IPS-NIHi7 (cell line): Measurements from ENCODE around the gene C2orf76.

Experiments used
- DNase-seq: peaks from one replicate; pipeline ENCODE4 v3.0.0; 2012; ENCODE audit warnings: mixed read lengths; ENCODE audit errors: extremely low spot score

The C2orf76 gene

DNA sequence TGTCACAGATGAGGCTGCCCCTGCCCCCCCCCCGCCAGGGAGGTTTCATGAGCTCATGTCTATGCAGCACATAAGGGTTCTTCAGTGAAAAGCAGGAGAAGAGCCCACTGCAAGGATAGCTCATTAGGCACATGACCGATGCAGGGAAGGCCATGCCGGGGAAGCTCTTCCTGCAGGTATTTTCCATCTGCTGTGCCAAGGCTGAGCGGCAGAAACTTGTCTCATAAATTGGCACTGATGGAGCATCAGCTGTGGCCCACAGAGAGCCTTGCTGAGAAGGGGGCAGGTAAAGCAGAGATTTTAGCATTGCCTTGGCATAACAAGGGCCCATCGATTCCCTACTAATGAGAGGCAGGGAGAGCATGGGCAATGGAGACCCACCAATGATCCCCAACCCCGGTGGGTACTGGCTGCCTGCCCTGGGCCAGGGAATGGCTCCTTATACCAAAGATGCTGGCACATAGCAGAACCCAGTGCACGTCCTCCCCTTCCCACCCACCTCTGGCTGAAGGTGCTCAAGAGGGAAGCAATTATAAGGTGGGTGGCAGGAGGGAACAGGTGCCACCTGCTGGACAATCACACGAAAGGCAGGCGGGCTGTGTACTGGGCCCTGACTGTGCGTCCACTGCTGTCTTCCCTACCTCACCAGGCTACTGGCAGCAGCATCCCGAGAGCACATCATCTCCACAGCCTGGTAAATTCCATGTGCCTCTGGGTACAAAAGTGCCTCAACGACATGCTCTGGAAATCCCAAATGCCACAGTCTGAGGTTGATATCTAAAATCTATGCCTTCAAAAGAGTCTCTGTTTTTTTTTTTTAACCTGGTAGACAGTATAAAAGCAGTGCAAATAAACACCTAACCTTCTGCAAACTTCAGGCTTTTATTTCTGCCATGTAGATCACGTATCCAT lies 101.6 kb downstream of the C2orf76 start:
- peak; percentile 87 for DNase-seq

DNA sequence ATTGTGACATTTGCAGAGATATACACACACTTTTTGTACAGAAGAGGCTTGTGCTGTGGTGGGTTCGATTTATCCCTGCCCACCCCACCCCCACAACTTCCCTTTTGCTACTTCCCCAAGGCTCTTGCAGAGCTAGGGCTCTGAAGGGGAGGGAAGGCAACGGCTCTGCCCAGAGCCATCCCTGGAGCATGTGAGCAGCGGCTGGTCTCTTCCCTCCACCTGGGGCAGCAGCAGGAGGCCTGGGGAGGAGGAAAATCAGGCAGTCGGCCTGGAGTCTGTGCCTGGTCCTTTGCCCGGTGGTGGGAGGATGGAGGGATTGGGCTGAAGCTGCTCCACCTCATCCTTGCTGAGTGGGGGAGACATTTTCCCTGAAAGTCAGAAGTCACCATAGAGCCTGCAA lies 103.0 kb downstream of the C2orf76 start:
- DNase-seq = no peak

DNA sequence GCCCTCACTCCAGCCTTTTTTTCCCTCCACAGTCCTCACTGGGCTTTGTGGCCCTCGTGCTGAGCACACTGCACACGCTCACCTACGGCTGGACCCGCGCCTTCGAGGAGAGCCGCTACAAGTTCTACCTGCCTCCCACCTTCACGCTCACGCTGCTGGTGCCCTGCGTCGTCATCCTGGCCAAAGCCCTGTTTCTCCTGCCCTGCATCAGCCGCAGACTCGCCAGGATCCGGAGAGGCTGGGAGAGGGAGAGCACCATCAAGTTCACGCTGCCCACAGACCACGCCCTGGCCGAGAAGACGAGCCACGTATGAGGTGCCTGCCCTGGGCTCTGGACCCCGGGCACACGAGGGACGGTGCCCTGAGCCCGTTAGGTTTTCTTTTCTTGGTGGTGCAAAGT lies 103.6 kb downstream of the C2orf76 start:
- no peak for DNase-seq

DNA sequence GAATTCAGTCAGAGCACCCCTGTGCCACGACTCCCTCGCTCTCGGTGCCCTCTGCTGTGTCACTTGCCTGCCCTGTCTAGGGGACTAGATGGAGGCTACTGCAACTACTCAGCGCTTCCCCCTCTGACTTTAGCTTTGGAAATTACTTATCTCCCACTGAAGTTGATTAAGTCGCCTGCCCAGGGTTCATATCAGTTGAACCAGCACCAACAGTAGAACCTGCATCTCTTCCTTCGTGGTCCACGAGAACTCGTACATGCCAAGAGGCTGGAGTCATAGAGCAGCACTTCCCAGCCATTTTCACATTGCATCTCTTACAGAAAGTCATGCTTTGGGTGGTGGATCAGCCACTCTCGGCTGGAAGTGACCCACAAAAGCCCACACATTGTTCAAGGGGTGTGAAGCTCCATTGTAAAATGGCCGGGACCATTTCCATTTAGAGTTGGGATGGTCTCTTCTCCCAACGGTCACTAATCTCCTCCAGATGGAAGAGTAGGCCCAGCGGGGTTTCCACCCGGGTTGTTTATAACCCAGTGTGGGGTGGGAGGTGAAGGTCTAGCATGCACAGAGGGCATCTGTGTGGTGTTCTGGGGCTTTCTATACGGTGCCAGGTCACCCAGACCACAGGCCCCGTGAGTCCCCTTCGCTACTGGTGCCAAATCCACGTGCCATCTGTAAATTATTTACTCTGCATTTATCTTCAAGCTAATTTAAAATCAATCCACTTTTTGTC lies 105.0 kb downstream of the C2orf76 start:
- DNase-seq = no peak

DNA sequence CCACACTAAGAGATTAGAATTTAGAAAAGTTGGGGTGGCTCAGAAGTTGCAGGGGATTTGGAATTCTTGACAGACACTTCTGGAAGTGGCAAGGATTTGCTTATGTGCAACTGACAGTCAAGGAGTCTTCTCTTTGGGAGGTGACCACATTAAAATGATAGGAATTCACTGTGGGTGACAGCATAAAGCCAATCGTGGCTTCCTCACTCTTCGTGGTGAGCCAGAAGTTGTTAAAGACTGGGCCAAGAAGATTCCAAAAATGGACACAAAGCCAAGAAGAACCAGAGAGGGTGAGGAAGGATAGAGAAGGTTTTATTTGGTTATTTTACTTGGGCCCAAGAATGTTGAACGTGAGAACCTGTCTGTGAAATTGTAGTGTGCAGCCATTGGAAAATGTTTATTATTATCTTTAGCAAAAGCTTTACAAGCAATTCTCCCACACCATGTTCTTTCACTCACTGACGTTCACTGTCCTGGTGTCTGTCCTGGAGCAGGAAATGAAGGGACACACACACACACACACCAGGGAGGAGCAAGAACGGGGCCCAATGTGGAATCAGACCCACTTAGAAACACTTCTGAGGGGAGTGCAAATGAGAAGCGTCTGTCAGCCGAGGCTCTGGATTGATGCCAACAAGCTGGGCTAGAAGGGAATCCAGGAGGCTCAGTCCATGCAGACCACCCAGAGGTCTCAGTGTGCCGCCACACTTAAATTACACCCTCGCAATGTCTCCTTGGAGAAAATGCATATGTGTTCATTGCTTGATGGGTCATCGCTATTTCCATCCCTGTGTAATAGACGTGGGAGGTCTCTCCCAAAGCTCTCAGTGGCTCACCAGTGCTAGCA lies 105.8 kb downstream of the C2orf76 start:
- DNase-seq = no peak

DNA sequence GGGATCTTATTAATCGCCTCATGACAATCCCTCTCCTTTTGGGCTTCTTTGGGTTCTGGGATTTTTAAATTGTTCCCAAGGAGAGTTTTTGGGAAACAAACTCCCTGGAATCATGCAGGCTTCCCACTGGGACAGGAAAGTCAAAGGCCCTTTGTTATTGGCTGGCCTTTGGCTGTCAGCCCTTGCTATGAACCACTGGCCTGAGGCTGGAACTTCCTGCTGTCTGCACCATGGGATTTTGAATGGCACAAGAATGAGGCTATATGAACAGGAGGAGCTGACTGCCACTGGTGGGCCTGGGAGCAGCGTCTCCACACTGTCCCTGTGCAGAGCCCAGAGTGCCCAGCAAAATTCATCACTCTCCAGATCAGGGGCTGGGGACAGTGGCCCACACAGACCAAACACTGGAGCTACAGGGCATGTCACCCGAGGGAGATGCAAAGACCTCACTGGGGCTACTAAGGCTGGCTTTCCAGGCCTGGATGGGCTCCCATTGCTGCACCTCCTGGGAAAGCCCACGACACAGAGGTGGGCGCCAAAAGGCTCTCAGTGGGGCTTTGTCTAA lies 107.3 kb downstream of the C2orf76 start:
- DNase-seq = peak; percentile 47

DNA sequence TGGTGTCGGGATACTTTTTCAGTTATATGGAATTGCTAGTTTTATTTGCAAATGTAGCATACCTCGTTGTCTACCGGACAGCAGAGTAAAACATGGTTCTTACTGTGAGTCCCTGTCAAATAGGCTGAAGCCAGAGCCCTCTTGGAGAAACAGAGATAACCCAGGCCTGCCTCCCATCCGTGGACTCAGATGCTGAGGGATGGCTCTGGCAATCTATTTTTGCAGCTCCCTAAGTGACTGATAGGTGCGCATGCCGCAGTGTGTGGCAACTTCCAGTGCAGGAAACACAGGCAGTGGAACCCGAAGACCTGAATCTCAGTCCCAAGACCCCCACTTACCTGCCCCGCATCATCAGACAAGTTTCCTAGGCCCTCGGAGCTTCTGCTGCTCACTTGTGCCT lies 109.4 kb downstream of the C2orf76 start:
- DNase-seq = no peak

DNA sequence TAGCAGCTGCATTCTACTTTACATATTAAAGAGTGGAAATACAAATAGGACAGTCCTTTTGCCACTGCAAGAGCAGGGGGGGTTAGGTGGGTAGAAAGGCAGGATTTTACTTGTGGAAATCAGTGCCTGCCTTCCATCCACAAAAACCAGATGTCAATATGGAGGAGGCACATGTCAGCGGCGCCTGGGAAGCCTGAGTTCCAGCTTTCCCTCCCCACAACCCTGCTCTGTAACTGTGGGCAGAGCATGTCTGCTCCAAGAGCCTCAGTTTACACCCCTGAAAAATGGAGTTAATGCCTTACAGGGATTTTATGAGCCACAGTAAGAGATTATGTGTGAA lies 110.1 kb downstream of the C2orf76 start:
- no peak for DNase-seq

DNA sequence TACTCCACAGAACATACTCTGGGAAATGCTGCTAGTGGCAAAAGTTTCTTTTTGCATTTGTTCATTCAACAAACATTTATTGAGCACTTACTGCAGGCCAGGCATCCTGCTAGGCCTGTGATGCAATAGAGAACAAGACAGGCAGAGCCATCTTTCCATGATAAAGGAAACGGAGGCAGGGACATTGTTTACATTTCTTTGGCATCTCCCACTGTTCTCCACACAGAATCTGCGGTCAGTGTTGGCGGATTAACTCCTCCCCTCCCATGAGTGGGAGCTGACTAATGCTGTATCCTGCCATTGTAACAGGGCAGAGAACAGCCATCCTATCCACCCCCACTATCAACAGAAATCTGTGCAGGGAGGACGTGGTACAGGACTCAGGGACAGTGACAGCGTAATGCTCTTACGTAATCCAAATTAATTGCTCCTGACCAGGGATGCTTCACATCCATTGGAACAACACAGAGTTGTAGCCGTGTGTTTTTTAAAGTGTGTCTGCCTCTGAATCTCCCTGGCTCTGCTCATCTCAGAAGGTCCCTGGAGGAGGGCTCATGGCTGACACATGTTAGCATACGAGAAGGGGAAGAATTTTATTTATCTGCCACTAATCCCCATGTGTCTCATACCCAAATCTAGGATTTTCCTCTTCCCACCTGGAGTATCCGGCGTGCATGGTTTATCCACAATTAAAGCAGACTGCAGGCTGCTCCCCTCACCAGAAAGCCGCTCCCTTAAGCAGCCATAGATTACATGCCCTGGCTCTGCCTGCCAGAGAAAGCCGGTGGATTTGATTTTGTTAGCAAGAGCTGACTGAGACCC lies 110.7 kb downstream of the C2orf76 start:
- no peak for DNase-seq

DNA sequence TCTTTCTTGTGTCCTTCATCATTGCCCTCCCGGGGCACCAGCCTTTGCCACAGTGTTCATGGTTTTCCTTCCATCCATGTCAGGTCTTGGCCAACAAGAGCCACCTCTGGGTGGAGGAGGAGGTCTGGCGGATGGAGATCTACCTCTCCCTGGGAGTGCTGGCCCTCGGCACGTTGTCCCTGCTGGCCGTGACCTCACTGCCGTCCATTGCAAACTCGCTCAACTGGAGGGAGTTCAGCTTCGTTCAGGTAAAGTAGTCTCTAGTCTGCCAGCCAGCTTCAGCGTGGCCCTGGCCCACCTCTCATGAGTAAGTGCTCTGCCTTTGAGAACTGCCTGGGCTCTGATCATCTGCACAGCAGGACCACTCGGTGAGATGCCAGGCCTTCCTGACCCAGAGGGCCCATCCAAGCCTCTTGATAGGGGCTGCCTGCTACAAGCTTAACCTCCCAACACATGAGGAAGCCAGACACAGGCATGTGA lies 112.0 kb downstream of the C2orf76 start:
- DNase-seq = no peak

DNA sequence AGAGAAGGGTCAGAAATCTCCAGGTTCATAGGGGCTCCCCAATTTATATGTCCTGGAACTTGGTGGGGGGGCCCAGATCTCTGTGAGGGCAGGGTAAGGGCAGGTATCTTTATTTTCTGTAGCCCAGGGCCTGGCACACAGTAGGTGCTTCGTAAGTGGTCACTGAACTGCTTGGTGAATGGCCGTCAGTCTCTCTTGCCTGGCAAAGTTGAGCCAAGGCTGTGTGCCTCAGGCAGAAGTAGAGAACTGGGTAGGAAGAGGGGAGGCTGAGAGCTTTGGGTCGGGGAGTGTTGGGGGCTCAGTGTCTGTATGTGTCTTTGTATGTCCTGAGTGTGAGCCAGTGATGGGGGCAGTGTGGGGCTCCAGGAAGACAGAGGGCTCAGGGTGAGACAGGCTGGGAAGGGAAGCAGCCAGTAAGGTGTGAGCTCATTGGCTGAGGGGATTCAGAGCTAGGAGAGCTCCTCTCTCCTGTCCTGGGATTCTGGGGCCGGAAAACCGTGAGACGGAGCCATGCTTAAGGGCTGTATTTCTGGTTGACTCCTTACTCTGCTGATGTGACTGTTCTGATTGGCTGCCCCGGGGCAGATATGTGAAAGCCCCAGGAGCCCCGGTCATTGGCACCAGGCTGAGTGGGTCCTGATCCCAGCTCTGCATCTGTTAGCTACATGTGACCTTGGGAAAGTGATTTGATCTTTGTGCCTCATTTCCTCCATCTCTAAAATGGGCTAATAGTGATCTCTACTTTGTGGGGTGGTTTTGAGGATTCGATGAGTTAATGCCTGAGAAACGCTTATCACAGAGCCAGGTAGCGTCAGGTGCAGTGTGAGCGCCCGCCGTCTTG lies 112.7 kb downstream of the C2orf76 start:
- DNase-seq = no peak

DNA sequence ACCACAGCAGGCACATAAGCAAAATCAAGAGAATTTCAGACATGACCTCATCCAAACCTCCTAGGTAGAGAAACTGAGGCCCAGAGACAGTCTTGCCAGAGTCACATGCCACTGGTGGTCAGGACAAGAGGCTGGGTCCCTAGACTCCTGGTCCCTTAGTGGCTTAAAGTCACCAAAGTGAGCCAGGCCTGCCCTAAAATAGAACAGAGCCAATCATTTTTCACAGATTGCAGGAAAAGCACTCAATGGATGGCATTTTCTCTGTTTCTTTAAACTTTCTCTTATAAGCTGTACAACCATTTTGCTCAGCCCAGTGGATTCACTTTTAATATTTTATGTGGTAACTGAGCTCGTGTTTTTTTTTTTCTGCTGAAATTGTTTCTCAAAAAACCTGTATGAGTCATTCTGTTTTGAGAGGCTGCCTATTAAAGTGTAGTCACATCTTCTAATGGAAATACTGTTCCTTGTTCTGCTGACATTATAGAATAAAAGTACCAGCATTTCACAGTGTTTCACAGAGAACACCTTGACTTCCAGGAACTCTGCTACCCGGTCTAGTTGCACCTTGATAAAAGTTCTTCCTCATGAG lies 113.4 kb downstream of the C2orf76 start:
- DNase-seq = no peak
